Stimulated activated CD4-positive, alpha-beta T cell treated with anti-CD3 and anti-CD28 coated beads, TNF-alpha, amount 100 ng/mL, for 24 hours (primary cell): ENCODE data around the gene TMC1.
A peak's percentile ranks its signal among the peaks of the same experiment; 100 is the strongest.

Source experiments
- DNase-seq, 3 experiments: peaks; one replicate each; pipeline ENCODE4 v3.0.0-alpha.2; 2020; ENCODE audit warnings: low read depth in 3 of 3

Gene TMC1

DNA sequence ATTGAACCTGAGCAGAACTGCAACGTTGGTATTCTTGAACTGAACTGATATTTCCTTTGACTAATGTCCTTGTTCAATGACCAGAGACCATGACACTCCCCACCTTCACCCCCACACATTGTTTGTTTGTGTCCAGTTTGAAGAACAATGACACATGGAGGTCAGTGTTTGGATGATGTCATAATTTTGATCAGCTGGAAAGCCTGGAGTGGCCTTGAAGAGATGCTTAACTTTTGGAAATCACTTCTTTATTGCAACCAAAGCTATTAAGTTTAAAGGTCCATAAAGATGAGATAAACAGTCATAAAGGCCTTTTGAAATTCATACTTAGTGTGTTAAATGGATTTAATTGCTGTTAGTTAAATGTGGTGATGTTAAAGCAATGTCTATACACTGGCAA, 92.7 kb downstream of the TMC1 start:
- DNase-seq: no peak

DNA sequence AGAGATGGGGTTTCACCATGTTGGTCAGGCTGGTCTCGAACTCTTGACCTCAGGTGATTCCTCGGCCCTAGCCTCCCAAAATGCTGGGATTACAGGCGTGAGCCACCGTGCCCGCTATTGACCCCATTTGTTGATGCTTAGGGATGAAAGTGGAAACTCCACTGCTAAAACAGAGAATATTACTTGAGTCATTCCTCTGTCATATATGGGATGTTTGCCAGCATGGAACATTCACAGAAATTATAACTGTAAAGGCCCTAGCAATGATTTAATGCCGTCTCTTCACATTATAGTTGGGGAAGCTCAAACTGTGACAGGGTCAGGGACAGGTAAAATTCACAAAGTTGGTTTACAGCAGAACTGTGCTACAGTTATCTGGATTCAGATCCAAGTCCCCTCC, 94.5 kb downstream of the TMC1 start:
- no peak for DNase-seq

DNA sequence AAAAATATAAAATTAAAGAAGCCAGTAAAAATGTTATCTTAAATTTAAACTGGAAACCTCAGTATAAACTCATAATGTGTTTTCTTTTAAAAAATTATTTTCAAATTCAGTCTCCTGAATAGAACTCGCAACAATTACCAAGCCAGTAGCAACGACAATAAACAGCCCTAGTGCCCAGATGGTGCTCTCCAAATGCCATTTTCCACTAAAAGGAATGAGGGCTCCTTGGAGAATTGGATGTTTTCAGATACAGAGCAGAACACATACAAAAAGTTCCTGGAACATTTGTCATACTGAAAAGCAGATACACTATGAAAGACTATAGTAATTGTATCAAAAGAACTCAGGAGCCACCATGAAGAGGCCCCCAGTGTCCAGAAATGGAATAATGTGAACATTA, 97.4 kb downstream of the TMC1 start:
- no peak for DNase-seq

DNA sequence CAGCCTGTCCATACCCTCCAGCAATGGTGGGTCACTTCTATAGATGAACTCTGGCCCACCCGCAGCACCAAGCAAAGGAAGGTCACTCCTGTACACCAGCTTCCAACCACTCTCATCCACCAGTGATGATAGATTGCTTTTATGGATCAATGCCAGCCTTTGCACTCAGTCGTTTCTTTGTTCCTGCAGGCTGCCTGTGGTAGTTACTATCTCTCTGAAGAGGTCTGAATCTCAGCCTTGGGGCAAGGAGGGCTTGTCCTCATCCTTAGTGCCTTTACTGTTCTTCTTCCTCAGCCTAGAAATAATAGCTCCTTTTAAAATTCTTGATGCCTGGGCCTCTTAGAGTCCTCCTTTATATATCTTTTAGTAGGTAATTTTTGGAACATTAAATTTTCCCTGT, 100.8 kb downstream of the TMC1 start:
- DNase-seq: no peak

DNA sequence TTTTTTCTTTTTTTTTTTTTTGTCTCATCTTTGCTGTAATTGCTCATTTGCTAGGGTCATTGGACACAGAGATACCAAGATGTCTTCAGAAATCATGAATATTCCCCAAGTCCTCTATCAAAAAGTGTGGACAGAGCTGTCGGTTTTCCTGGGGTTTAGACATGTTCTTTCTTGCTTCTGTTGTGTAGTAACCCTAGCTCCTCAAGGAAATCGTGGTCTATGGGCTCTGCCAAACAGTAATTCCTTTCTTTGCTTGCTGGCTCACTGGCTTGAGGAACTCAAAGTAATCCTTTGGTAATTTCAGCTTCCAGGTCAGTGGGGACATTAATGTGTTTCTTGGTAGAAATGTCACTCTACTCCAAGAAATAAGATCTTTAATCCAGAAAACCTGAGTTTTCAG, 101.7 kb downstream of the TMC1 start:
- DNase-seq: no peak

DNA sequence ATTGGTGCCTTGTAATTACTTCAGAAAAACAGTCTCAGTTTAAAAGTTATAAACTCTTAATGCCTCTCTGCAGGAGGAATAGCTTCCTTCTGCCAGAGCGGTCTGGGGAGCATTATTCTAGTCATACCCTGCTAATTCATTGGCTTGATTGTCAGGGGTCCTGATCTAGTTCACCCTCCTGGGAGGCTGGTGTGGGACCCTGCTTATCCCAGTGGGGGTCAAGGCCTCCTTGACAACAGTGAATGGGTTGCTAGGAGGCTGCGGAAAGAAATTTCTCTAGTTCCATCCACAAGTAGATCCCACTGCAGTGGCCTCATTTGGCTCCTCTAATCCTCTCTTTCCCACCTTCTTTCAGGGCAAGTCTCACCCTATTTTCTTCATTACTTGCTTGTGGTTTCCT, 105.7 kb downstream of the TMC1 start:
- no peak for DNase-seq

DNA sequence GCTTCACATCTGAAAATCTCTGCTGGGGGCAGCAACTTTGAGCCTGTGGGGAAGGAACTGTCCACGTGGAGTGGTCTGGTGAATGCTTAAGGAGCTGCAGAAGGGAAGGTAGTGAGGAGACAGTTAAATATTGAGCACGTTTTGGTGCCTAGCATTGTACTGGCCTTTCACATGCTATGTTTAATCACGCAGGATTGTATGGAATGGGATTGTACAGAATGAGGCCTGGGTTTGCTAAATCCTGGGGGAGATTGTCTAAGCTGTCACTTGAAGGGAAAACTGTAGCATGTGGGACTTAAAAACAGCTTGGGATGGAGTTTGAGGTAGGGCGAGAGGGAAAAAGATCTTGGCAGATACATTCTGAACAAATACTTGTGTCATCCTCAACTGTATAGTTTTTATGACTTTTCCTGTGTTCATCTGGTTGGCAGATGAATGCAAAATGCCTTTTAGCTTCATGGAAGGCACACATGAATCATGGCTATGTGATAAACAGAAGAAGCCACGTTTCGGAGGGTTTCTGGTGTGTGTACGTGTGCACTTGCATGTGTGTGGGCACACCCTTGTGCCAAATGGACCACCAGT, 106.6 kb downstream of the TMC1 start:
- no peak for DNase-seq

DNA sequence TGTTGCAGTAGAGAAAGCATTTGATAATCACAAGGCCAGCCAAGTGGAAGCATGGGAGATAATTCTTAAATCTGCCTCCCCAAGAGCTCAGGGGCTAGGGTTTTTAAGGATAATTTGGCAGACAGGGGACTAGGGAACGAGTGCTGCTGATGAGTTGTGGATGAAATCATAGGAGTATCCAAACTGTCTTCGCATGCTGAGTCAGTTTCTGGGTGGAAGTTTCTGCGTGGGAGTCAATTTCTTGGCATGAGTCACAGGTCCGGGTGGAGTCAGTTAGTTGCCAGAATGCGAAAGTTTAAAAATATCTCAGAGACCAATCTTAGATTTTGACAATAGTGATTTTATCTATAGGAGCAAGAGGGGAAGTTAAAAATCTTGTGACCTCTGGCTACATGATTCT, 112.6 kb downstream of the TMC1 start:
- peak in 1 of 3 experiments; percentile 23 for DNase-seq

DNA sequence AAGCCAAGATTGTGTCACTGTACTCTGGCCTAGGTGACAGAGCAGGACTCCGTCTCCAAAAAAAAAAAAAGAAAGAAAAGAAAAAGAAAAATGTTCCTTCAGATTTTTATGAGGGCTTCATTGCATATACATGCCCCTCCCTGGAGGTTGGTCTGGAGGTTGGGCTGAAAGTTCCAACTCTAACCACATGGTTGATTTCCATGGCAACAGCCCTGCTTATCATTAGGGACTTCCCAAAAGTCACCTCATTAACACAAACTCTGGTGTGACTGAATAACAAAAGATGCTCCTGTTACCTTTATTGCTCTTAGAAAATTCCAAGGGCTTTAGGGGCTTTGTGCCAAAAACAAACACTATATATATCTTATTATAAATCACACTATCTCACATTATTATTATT, 113.8 kb downstream of the TMC1 start:
- DNase-seq: peak in 1 of 3 experiments; percentile 8

DNA sequence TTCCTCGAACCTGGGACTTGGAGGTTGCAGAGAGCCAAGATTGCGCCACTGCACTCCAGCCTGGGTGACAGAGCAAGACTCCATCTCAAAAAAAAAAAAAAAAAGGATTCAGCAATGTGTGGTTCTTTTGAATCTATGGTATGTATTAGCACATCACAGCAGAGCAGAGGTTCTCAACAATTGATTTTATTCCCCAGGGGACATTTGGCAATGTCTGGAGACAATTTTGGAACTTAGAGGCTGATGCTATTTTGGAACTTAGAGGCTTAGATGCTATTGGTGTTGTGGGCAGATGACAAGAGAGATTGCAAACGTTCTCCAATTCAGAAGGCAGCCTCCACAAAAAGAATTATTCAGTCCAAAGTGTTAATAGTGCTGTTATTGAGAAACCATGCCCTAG, 115.2 kb downstream of the TMC1 start:
- DNase-seq: no peak

DNA sequence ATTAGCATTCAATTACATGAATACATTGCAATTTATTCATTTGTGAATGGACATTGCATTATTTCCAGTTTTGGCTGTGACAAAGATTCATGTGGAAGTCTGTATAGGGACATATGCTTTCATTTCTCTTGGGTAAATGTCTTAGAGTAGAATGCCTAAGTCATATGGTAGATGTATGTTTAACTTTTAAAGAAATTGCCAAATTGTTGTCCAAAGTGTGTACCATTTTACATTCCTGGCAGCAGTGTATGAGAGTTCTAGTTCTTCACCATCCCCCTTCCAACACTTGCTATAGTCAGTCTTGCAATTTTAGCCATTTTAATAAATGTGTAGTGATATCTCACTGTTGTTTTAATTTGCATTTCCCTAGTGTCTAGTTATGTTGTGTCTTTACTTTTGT, 122.2 kb downstream of the TMC1 start:
- no peak for DNase-seq

DNA sequence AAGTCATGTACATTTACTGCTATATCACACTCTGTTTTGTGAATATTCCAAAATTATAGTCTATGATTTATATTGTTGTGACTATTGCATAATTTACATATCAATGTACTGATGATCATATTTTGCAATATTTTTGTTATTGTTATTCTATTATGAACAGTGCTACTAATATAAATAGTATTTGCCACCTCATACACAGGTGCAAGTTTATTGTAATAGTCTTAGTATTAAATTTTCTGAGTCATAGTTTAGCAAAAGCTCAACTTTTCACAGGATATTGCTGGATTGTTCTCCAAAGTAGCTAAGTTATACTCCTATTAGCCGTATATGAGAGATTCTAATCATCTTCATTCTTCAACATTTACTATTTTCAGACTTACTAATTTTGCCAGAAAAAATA, 124.7 kb downstream of the TMC1 start:
- no peak for DNase-seq

DNA sequence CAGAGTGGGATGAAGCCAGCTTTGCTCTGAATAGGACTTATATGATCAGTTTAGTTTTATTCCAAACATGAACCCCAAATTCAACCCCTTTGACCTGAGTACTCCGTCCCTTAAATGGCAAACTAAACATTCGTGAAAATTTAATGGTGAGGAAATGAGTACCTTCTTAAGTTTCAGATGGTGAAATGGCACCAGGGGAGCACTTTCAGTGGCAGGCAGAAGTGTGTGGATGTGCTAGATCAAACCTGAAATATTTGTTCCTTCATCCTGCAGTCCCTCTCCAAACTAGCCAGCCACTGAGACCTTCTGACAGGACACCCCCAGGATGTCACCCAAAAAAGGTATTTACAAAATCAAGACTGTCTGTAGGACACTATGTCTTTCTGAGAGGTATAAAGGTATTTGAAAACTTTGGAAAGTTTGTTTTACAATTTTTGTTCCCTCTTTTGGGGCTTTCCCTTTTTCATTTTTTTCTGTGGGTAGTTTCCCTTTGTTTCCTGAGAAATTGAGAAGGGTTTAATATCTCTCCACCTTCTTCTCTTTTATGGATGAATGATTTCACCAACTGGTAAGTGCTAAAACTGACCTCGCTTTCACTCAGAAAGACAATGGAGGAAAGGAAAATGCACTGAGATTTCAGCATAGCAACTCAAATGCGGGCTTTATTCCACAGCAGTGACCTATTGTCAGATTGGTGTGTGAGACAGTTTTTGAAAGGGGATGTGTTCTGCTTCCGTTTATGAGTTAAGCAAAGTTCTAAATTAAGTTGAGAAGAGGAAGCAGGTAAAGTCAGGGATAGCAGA, 127.1 kb downstream of the TMC1 start:
- DNase-seq: no peak

DNA sequence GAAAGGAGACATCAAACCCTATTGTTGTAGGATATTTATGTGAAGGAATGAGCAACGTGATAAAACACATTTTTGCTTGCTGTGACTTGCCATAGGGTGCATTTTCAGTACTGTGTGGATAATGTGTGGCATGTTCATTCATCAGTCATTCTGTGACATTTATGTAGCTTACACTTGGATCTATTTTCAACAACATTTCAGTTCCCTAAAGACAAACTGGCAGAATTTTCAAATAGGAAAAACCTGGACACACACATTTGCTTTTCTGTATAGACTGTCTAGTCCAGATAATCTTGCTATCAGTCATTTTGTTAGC, 127.7 kb downstream of the TMC1 start:
- no peak for DNase-seq

DNA sequence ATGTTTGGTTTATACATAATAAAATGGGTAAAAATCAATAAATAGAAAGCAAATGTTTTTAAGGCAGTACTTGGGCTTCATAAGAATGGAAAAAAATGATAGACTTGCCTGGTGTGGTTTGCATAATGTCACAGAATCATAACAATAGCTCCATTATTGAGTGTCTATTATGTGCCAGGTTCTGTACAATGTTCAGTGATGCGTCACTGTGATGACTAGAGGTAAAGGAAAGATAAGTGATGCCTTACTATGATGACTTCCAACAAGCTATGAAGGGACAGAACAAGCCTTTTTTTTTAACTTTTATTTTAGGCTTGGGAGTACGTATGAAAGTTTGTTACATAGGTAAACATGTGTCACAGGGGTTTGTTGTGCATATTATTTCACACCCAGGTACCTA, 128.8 kb downstream of the TMC1 start:
- no peak for DNase-seq

DNA sequence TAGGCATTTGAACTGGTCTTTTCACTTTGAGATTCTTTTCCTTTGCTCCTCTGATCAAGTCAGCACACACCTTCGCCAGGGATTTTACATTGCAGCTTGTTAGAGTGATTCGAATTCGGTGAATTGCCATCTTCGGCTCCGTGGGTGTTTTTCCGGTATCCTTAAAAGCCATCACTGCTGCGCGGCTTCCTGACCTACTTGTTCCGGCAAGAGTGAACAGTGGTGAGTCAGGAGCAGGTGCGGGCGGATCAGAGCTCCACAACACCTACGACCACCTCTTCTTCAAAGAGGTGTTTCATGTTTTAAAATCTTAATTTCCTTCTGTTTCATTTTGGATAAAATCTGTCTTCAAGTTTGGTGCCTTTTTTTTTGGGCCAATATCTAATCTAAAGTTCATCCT, 134.6 kb downstream of the TMC1 start:
- DNase-seq: no peak

DNA sequence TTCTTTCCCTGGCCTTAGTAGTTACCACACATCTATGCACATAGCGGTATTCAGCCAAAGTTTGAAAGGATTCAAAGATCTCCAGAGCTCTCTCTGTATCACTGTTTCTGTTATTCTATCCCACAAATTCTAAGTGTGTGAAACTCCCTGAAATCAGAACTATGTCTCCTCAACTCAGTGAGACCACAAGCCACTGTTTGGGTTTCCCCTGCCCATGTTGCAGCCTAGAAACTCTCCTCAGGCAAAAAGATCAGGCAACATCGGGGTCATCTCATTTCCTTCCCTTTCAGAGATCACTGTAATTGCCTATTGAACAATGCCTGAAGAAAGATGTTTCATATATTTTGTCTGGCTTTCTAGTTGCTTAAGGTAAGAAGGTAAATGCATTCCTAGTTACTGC, 135.6 kb downstream of the TMC1 start:
- no peak for DNase-seq

DNA sequence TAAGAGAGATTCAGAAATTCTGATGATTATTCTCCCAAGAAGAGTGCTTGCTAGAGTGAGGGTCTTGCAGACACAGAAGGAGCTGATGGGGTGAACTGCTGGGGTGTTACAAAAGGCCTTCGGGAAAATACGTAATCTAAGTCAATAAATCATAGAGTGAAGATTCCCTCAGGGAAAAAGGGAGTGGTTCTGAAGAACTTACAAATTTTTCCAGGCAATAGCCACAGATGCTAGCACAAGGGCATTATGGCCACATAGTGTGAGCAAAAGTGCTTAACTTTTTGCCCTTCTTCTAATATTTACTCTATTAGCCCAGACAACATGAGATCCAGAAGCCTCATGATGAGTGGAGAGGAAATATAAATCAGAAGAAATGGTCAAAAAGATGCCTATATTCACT, 137.3 kb downstream of the TMC1 start:
- no peak for DNase-seq

DNA sequence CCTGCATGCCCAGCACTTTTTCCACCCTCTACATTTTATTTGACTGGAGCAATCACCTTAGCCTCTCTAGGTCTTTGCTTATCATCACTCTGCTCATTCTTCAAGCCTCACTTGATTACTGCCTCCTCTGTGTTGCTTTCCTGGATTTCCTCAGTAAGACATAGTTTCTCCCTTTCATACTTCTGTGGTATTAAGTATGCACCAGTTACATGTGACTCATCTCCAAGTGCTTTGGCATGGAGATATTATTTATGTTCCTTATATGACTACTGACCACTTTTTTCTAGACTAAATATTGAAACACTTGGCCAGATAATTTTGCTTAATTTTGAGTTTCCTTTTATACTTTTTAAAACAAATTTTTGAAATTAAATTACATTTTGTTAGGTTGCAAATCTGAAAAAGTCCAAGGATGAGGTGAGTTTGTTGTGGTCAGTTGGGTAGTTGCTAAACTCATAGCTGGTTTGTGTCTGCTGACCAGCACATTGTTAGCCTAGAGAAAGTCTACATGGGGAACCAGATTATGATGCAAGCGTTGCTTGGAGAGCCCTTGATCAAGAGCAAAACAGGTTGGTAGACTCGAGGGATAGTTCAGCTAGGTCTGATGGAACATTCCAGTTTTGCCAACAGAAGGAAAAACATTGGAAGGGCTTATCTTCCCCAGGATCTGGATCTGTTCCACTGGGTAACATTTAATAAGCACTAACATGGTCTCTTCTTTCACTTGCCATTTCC, 140.2 kb downstream of the TMC1 start:
- no peak for DNase-seq

DNA sequence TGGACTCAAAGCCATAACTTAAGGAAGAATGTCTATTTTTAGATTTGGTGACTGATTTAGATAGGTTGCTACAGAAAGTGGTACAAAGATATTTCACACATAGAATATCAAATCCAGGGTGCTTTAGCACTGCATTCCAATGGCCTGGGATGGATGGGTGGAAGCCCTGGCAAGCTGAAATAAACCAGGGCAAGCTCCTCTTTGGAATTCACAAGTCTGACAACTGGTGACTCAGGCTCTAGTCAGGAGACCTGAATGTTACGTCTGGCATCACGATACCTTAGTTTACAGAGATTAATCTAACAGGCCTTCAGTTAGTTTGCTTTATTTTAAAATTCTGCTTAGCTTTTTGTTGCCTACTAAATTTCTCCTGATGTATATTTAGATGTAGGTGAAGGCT, 144.0 kb downstream of the TMC1 start:
- DNase-seq: no peak

DNA sequence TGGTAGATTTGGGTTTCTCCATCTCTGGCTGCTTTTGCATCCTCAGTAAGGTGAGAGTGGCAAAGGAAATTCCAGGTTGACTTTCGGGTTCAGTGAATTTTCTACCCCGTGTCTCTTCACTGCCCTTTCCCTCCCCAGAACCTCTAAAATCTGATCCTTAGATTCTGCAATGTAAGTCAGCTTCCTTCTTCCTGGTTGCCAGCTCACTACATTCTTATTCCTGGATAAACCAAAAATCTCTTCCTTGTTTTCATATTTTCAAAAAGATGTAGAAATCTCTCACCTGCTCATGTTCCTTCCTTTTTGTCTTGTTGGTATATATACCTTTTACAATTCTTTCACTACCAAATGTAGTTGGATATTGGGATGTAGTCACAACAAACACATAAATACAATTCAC, 145.8 kb downstream of the TMC1 start:
- DNase-seq: no peak

DNA sequence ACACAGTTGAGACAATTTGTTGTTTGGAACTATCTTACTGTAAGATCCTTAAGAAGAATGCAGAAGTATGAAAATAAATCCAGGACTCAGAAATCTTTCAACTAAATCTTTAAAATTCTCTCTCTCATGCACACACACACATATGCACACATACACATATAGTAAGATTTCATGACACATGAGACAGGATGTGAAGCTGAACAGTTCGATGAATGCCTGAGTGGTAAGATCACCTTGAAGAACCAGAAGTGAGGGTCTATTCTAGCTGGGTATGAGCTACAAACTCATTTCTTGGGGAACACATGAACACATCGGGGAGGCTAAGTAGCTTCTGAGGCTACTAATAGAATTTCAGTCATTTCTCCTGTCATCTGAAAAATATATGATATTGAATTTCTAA, 153.6 kb downstream of the TMC1 start:
- DNase-seq: no peak

DNA sequence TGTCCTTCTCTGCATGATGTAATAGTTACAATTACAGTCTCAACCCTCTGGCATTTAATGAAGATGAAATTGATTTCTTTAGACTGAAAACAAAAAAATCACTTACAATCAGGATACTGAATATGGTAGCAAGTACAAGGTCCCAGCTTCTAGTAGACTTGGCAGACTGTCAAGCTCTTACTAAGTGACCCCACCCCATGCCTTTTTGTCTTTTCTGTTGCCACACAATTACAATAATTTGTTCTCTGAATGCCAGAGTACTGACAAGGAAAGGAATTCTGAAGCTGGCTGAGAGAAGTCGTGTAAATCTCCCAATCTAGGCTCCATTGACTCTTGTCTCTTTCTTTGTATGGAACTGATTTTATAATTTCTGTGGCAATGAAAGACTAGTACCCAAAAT, 154.2 kb downstream of the TMC1 start:
- DNase-seq: no peak
